GM04504 (cell line): Measurements from ENCODE around the gene ARID1A.

Experiments
- DNase-seq: peaks from one replicate; pipeline ENCODE4 v3.0.0-alpha.2; 2012; ENCODE audit warnings: low read depth

ARID1A gene

DNA sequence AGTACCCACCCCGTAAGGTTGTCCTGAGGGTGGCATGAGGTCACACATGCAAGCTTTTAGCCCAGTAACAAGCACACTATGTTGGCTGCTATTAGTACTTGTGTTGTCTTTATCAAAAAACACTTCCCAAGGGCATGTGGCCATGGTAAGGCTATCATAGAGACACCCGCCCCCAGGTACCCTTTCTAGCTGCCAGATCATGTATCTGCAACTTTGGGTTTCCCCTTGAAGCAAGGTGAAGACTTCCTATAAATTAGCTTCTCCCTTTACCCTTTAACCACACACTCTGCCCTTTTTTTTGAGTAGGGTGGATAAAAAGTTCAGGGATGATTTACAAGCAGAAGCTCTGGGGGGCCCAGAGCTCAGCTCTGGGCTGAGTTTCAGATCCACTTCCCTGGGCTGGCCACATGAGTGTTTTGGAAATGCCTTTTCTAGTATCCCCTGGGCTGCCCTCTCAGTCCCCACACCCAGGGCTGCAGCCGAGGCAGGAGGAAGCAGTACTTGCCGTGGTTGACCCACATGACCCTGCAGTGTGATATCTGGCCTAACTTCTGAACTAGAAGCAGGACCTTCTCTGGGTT is 132.7 kb downstream of the ARID1A start:
- DNase-seq, result no peak

DNA sequence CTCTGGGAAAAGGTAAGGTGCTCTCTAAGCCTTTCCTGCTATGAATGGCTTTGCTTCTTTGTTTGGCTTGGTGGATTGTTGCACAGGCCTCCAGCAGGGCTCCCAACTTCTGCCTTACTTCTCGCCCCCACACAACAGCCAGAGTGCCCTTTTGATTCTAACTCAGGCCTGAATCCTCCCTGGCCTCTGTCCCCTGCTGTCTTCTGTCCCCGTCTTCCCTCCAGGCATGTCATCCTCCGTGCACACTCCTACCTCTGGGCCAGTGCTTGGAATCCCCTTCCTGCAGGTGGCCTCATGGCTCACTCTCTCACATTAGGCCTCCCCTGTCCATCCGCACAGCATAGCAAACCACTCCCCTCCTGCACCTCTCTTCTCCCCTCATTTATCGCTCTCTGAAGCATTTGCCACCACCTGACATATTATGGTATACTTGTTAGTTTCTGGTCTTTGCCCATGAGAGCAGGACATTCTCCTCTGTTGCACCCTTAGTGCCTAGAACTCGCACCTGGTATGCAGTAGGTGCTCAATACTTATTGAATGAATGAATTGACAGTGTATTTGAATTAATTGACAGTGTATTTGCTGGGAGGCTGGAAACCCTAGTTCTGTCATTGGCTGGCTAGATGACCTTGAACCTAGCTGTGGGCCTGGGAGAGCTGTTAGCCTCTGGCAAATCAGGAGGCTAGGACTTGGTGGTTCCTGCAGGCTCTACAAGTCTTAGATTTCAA is 133.5 kb downstream of the ARID1A start:
- DNase-seq, result no peak

GRCh38 chr1:26831059-26831458 is 135.2 kb downstream of the ARID1A start:
- DNase-seq, result no peak
